ENCODE results near the gene CFAP58. TPM values are rescaled to one million over a fixed set of nuclear protein-coding genes. Genes with fewer than 3 reads are reported as not detected.

CFAP58 gene
- total and polyA plus RNA-seq, 2 of the 13 experiments (the other 11 are each of a cell fraction or from before 2014, with no cell fraction given), result 0.03 TPM; not detected in 1

- TF ChIP-seq, protein P1, sequence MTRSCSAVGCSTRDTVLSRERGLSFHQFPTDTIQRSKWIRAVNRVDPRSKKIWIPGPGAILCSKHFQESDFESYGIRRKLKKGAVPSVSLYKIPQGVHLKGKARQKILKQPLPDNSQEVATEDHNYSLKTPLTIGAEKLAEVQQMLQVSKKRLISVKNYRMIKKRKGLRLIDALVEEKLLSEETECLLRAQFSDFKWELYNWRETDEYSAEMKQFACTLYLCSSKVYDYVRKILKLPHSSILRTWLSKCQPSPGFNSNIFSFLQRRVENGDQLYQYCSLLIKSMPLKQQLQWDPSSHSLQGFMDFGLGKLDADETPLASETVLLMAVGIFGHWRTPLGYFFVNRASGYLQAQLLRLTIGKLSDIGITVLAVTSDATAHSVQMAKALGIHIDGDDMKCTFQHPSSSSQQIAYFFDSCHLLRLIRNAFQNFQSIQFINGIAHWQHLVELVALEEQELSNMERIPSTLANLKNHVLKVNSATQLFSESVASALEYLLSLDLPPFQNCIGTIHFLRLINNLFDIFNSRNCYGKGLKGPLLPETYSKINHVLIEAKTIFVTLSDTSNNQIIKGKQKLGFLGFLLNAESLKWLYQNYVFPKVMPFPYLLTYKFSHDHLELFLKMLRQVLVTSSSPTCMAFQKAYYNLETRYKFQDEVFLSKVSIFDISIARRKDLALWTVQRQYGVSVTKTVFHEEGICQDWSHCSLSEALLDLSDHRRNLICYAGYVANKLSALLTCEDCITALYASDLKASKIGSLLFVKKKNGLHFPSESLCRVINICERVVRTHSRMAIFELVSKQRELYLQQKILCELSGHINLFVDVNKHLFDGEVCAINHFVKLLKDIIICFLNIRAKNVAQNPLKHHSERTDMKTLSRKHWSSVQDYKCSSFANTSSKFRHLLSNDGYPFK (CRISPR knock-in tag; IDR thresholded peaks at IDR 0.05; ENCODE audit: borderline replicate concordance), result no peak
- TF ChIP-seq ZNF572 (CRISPR knock-in tag; IDR thresholded peaks at IDR 0.05) (no peak), IKZF4 (CRISPR knock-in tag; IDR thresholded peaks at IDR 0.05; ENCODE audit: borderline replicate concordance, low read depth, not compliant biosample characterization) (no peak), CREM (IDR thresholded peaks at IDR 0.05) (no peak), CREM (CRISPR knock-in tag; IDR thresholded peaks at IDR 0.05) (no peak), SMYD3 (CRISPR knock-in tag; IDR thresholded peaks at IDR 0.05) (no peak), KLF13 (CRISPR knock-in tag; IDR thresholded peaks at IDR 0.05) (no peak), XRCC5 (optimal IDR thresholded peaks at IDR 0.05; ENCODE audit: low read length) (no peak), ZNF703 (CRISPR knock-in tag; IDR thresholded peaks at IDR 0.05; ENCODE audit: borderline replicate concordance) (no peak)
- TF ChIP-seq, protein P2, sequence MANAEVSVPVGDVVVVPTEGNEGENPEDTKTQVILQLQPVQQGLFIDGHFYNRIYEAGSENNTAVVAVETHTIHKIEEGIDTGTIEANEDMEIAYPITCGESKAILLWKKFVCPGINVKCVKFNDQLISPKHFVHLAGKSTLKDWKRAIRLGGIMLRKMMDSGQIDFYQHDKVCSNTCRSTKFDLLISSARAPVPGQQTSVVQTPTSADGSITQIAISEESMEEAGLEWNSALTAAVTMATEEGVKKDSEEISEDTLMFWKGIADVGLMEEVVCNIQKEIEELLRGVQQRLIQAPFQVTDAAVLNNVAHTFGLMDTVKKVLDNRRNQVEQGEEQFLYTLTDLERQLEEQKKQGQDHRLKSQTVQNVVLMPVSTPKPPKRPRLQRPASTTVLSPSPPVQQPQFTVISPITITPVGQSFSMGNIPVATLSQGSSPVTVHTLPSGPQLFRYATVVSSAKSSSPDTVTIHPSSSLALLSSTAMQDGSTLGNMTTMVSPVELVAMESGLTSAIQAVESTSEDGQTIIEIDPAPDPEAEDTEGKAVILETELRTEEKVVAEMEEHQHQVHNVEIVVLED (CRISPR knock-in tag; IDR thresholded peaks at IDR 0.05; ENCODE audit: borderline replicate concordance), result no peak
These were observed 42.4 kb upstream of the CFAP58 start for GRCh38 chr10:104311184-104311720.

More at GRCh38 chr10:104311184-104311720, 42.4 kb upstream of the CFAP58 start:
- no peak for FAIRE-seq
- H3K27me3 ChIP-seq (ENCODE audit: control insufficient read depth in 1 of 2, insufficient read depth in 2 of 2, low read length in 2 of 2), result no peaks in the 10 kb centered on the region; a peak in 1 of 5 replicates
- no peak for ATAC-seq
- H2AFZ ChIP-seq (ENCODE audit: low read length), result no peak overlapping the region
- no peaks in the 10 kb centered on the region for H3K9me3 ChIP-seq (ENCODE audit: low read length)
- no peak overlapping the region for H3K9ac ChIP-seq (ENCODE audit: insufficient read depth, low read depth, low read length)
- no peak overlapping the region for H3K4me3 ChIP-seq (replicated peaks in 1 of 3; ENCODE audit: insufficient read depth in 1 of 3, low read depth in 2 of 3, low read length in 3 of 3)
- intact Hi-C loops (cut with micrococcal nuclease; ENCODE audit: unreplicated experiment) (no loop called here), in situ Hi-C loops (cut with HindIII; ENCODE audit: extremely low pct_ligation_motif_present, low pct_unique_long_range_greater_than_20kb) (no loop called here)
- POLR2A ChIA-PET, result no interaction called here
- no peaks in the 10 kb centered on the region for H3K4me1 ChIP-seq (ENCODE audit: insufficient read depth, low read length)
- no TSS peak for BruUV-seq (replicated peaks)
- H3K4me2 ChIP-seq (ENCODE audit: low read depth, low read length), result no peak overlapping the region
- no peak for DNase-seq (ENCODE audit: low spot score)
- H3K36me3 ChIP-seq (replicated peaks in 1 of 2; ENCODE audit: control insufficient read depth in 1 of 2, insufficient read depth in 2 of 2, low read length in 2 of 2), result peaks cover 8 to 10% of the 10 kb centered on the region in 2 experiments; a peak in 4 of 5 replicates
- no peak overlapping the region for H3K27ac ChIP-seq (ENCODE audit: extremely low read length, insufficient read depth, low read length)
- WGBS (ENCODE audit: low lambda C conversion rate), result 73% methylated on average over 4 of the region's 5 CpGs
- CTCF ChIA-PET (ENCODE audit: low intra/inter-chr PET ratio, low total read pairs), result no interaction called here
- no peaks in the 10 kb centered on the region for H3K79me2 ChIP-seq (ENCODE audit: insufficient read depth, low read length)
- no peaks in the 10 kb centered on the region for H4K20me1 ChIP-seq (ENCODE audit: insufficient read depth, low read length)
